HepG2 (cell line): Measurements from ENCODE around the gene ERCC2. TPM values are rescaled to one million over a fixed set of nuclear protein-coding genes. Genes with fewer than 3 reads are reported as not detected.
A peak's percentile ranks its signal among the peaks of the same experiment; 100 is the strongest.

ENCODE experiments used
- GABPA ChIP-seq, 2 experiments: IDR thresholded peaks; 2 replicates each; pipeline ENCODE4 v1.6.1; 2011 to 2016; ENCODE audit warnings: low read depth in 2 of 2, low read length in 1 of 2, missing biosample characterization in 1 of 2, missing genetic modification characterization in 1 of 2
- LCORL ChIP-seq, 2 experiments: fragments of 450-650 bp in 1 of 2; sonication (generic) in 1 of 2; formaldehyde crosslinking in 1 of 2; IDR thresholded peaks; 2 replicates each; pipeline versions ENCODE4 v1.5.0 to v1.6.1; 2017 to 2020; ENCODE audit warnings: antibody characterized with exemption in 1 of 2, missing genetic modification reagents in 1 of 2
- MXD4 ChIP-seq: IDR thresholded peaks from 2 replicates; pipeline ENCODE4 v1.6.1; 2016; ENCODE audit warnings: mild to moderate bottlenecking, missing biosample characterization, missing genetic modification reagents
- PHF20 ChIP-seq: sonication (generic); formaldehyde crosslinking; IDR thresholded peaks from 2 replicates; pipeline ENCODE4 v1.5.0; 2020; ENCODE audit warnings: mild to moderate bottlenecking, missing genetic modification reagents
- PITX1 ChIP-seq: sonication (generic); formaldehyde crosslinking; IDR thresholded peaks from 2 replicates; pipeline ENCODE4 v1.5.1; 2020; ENCODE audit warnings: mild to moderate bottlenecking, missing genetic modification reagents
- SRY ChIP-seq: sonication (generic); formaldehyde crosslinking; IDR thresholded peaks from 2 replicates; pipeline ENCODE4 v1.8.0; 2022; ENCODE audit warnings: mild to moderate bottlenecking, missing genetic modification reagents
- ZBTB7B ChIP-seq: sonication (generic); formaldehyde crosslinking; IDR thresholded peaks from 2 replicates; pipeline ENCODE4 v1.4.0; 2020; ENCODE audit warnings: missing genetic modification reagents
- ZMYM2 ChIP-seq: sonication (generic); formaldehyde crosslinking; IDR thresholded peaks from 2 replicates; pipeline ENCODE4 v1.8.0; 2022; ENCODE audit warnings: mild to moderate bottlenecking, missing genetic modification reagents
- ZMYM3 ChIP-seq: sonication (generic); formaldehyde crosslinking; IDR thresholded peaks from 2 replicates; pipeline ENCODE4 v1.5.1; 2020; ENCODE audit warnings: mild to moderate bottlenecking, missing genetic modification reagents
- ZNF225 ChIP-seq: sonication (generic); formaldehyde crosslinking; IDR thresholded peaks from 2 replicates; pipeline ENCODE4 v1.4.0; 2020; ENCODE audit warnings: mild to moderate bottlenecking, missing genetic modification reagents
- ZNF468 ChIP-seq: sonication (generic); formaldehyde crosslinking; IDR thresholded peaks from 2 replicates; pipeline ENCODE4 v1.8.0; 2022; ENCODE audit warnings: mild to moderate bottlenecking, moderate library complexity, missing genetic modification reagents
- ZNF615 ChIP-seq: sonication (generic); formaldehyde crosslinking; IDR thresholded peaks from 2 replicates; pipeline ENCODE4 v1.5.0; 2020; ENCODE audit warnings: mild to moderate bottlenecking, missing genetic modification reagents, borderline replicate concordance
- ZNF678 ChIP-seq: sonication (generic); formaldehyde crosslinking; IDR thresholded peaks from 2 replicates; pipeline ENCODE4 v1.4.0; 2020; ENCODE audit warnings: mild to moderate bottlenecking, missing genetic modification reagents
- polyA plus RNA-seq, 8 experiments: library from polyadenylated mRNA; depleted of rRNA in 3 of 8; stranded (reverse) in 7 of 8; unstranded in 1 of 8; fragments of >200 nt; fragmentation: Illumina TruSeq in 4 of 8; extraction: Trizol in 4 of 8; gene quantifications; 2 replicates each; pipeline versions ENCODE4 v1.2.1 to v1.2.3, GENCODE V29; 2011 to 2016; ENCODE audit warnings: low read depth in 4 of 8, missing spikeins in 1 of 8, mixed read lengths in 1 of 8; ENCODE audit not compliant: insufficient read depth in 1 of 8
- total RNA-seq, 5 experiments: library from RNA; depleted of rRNA; stranded (reverse); fragments of >200 nt; fragmentation: Illumina TruSeq; extraction: Trizol; gene quantifications; 2 replicates each; pipeline ENCODE4 v1.2.3, GENCODE V29; 2016; ENCODE audit warnings: low read depth in 1 of 5
- TF ChIP-seq, protein P1 (sequence below): sonication (generic); formaldehyde crosslinking; IDR thresholded peaks from 2 replicates; pipeline ENCODE4 v1.4.0; 2020; ENCODE audit warnings: missing genetic modification reagents
- TF ChIP-seq, protein P2 (sequence below): sonication (generic); formaldehyde crosslinking; IDR thresholded peaks from 2 replicates; pipeline ENCODE4 v1.8.0; 2022; ENCODE audit warnings: mild to moderate bottlenecking, missing genetic modification reagents; ENCODE audit not compliant: insufficient replicate concordance
- TF ChIP-seq, protein P3 (sequence below): IDR thresholded peaks from 2 replicates; pipeline ENCODE4 v1.4.0; 2020; ENCODE audit warnings: mild to moderate bottlenecking, missing genetic modification reagents
- TF ChIP-seq, protein P4 (sequence below): sonication (generic); formaldehyde crosslinking; IDR thresholded peaks from 2 replicates; pipeline ENCODE4 v1.5.0; 2020; ENCODE audit warnings: missing genetic modification reagents
- TF ChIP-seq, protein P5 (sequence below): IDR thresholded peaks from 2 replicates; pipeline ENCODE4 v1.6.1; 2012; ENCODE audit warnings: inconsistent platforms

Gene ERCC2
- total and polyA plus RNA-seq, 2 of the 13 experiments (the other 11 are each of a cell fraction or from before 2014, with no cell fraction given) = 25.4 to 49.2 TPM

DNA sequence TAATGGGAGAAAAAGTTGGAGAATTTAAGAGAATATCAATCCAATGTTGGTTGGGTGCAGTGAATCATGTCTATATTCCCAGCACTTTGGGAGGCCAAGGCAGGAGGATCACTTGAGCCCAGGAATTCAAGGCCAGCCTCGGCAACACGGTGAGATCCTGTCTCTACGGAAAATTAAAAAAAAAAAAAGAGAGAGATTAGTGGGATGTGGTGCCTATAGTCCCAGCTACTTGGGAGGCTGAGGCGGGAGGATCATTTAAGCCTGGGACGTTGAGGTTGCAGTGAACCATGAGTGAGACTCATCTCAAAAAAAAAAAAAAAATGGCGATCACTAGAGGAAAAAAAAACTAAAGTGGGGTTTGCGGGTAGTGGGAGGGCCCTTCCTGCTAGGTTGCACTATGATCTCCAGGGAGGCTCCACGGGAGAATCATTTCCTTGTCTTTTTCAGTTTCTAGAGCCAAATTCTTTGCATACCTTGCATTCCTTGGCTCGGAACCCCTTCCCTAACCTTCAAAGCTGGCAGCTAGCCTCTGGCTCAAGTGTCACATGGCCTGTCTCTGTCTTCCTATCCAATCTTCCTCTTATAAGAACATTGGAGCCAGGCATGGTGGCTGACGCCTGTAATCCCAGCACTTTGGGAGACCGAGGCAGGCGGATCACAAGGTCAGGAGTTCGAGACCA lies 5.8 kb upstream of the ERCC2 start (continued):
- TF ChIP-seq, protein P1, sequence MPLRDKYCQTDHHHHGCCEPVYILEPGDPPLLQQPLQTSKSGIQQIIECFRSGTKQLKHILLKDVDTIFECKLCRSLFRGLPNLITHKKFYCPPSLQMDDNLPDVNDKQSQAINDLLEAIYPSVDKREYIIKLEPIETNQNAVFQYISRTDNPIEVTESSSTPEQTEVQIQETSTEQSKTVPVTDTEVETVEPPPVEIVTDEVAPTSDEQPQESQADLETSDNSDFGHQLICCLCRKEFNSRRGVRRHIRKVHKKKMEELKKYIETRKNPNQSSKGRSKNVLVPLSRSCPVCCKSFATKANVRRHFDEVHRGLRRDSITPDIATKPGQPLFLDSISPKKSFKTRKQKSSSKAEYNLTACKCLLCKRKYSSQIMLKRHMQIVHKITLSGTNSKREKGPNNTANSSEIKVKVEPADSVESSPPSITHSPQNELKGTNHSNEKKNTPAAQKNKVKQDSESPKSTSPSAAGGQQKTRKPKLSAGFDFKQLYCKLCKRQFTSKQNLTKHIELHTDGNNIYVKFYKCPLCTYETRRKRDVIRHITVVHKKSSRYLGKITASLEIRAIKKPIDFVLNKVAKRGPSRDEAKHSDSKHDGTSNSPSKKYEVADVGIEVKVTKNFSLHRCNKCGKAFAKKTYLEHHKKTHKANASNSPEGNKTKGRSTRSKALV (CRISPR knock-in tag) = no peak
- TF ChIP-seq ZNF225 (CRISPR knock-in tag) (no peak), PHF20 (CRISPR knock-in tag) (no peak), ZMYM3 (CRISPR knock-in tag) (peak; percentile 63), LCORL (IDR thresholded peaks at IDR 0.05) (0 out of 2 replicates have a peak, but pooled peaks have one; percentile 9), LCORL (CRISPR knock-in tag; IDR thresholded peaks at IDR 0.05) (peak; percentile 57; the same call in 1 of the 2 replicates), PITX1 (CRISPR knock-in tag) (peak; percentile 42), ZNF615 (CRISPR knock-in tag) (no peak), GABPA (IDR thresholded peaks at IDR 0.05; ENCODE audit: low read depth, low read length) (no peak), GABPA (CRISPR knock-in tag; IDR thresholded peaks at IDR 0.05; ENCODE audit: low read depth) (peak; percentile 20; the same call in 1 of the 2 replicates), ZMYM2 (CRISPR knock-in tag) (peak; percentile 56; the same call in 1 of the 2 replicates), ZBTB7B (CRISPR knock-in tag) (no peak), SRY (CRISPR knock-in tag) (no peak), ZNF468 (CRISPR knock-in tag) (no peak), MXD4 (CRISPR knock-in tag) (no peak), ZNF678 (CRISPR knock-in tag) (no peak)
- TF ChIP-seq, protein P2, sequence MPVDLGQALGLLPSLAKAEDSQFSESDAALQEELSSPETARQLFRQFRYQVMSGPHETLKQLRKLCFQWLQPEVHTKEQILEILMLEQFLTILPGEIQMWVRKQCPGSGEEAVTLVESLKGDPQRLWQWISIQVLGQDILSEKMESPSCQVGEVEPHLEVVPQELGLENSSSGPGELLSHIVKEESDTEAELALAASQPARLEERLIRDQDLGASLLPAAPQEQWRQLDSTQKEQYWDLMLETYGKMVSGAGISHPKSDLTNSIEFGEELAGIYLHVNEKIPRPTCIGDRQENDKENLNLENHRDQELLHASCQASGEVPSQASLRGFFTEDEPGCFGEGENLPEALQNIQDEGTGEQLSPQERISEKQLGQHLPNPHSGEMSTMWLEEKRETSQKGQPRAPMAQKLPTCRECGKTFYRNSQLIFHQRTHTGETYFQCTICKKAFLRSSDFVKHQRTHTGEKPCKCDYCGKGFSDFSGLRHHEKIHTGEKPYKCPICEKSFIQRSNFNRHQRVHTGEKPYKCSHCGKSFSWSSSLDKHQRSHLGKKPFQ (CRISPR knock-in tag) = no peak
- TF ChIP-seq, protein P3, sequence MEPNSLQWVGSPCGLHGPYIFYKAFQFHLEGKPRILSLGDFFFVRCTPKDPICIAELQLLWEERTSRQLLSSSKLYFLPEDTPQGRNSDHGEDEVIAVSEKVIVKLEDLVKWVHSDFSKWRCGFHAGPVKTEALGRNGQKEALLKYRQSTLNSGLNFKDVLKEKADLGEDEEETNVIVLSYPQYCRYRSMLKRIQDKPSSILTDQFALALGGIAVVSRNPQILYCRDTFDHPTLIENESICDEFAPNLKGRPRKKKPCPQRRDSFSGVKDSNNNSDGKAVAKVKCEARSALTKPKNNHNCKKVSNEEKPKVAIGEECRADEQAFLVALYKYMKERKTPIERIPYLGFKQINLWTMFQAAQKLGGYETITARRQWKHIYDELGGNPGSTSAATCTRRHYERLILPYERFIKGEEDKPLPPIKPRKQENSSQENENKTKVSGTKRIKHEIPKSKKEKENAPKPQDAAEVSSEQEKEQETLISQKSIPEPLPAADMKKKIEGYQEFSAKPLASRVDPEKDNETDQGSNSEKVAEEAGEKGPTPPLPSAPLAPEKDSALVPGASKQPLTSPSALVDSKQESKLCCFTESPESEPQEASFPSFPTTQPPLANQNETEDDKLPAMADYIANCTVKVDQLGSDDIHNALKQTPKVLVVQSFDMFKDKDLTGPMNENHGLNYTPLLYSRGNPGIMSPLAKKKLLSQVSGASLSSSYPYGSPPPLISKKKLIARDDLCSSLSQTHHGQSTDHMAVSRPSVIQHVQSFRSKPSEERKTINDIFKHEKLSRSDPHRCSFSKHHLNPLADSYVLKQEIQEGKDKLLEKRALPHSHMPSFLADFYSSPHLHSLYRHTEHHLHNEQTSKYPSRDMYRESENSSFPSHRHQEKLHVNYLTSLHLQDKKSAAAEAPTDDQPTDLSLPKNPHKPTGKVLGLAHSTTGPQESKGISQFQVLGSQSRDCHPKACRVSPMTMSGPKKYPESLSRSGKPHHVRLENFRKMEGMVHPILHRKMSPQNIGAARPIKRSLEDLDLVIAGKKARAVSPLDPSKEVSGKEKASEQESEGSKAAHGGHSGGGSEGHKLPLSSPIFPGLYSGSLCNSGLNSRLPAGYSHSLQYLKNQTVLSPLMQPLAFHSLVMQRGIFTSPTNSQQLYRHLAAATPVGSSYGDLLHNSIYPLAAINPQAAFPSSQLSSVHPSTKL (CRISPR knock-in tag) = peak; percentile 55
- TF ChIP-seq, protein P4, sequence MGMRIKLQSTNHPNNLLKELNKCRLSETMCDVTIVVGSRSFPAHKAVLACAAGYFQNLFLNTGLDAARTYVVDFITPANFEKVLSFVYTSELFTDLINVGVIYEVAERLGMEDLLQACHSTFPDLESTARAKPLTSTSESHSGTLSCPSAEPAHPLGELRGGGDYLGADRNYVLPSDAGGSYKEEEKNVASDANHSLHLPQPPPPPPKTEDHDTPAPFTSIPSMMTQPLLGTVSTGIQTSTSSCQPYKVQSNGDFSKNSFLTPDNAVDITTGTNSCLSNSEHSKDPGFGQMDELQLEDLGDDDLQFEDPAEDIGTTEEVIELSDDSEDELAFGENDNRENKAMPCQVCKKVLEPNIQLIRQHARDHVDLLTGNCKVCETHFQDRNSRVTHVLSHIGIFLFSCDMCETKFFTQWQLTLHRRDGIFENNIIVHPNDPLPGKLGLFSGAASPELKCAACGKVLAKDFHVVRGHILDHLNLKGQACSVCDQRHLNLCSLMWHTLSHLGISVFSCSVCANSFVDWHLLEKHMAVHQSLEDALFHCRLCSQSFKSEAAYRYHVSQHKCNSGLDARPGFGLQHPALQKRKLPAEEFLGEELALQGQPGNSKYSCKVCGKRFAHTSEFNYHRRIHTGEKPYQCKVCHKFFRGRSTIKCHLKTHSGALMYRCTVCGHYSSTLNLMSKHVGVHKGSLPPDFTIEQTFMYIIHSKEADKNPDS = no peak
- TF ChIP-seq, protein P5, sequence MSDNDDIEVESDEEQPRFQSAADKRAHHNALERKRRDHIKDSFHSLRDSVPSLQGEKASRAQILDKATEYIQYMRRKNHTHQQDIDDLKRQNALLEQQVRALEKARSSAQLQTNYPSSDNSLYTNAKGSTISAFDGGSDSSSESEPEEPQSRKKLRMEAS = 0 out of 2 replicates have a peak, but pooled peaks have one; percentile 19
